Measurements from ENCODE around the gene COL26A1.

The COL26A1 gene

GRCh38 chr7:101507791-101508252, 145.1 kb downstream of the COL26A1 start:
- peak; percentile 96 for TF ChIP-seq CTCF (IDR thresholded peaks at IDR 0.05)

DNA sequence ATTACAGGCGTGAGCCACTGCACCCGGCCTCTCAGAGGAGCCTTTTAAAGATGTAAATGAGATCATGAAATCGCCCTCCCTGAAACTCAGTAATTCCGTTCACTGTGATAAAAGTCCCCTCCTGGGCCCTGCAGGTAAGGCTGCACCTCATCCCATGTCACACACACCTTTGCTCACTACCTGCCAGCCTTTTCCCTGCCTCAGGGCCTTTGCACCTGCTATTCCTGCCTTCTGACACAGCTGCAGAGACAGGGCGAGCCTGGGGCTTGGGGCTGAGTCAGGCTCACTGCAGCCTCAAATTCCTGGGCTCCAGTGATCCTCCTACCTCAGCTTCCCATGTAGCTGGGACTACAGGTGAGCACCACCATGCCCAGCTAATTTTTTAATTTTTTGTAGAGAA, 147.6 kb downstream of the COL26A1 start:
- TF ChIP-seq CTCF (IDR thresholded peaks at IDR 0.05) = no peak

DNA sequence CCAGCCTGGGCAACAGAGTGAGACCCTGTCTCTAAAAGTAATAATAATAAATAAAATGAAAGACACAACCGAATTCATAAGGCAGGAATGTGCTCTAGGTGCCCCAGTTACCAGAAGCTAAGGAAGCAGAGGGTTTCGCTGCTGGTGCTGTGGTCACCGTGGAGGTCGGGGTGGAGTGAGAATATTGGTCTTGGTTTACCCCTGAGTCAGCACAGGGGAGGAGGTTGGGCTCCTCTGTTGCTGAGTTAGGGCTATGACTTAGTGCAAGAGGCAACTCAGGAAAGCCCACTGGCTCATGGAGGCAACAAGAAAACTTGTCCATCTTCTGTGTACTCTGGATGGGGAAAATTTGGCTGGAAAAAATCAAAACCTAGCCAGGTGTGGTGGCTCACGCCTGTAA, 149.3 kb downstream of the COL26A1 start:
- TF ChIP-seq CTCF (IDR thresholded peaks at IDR 0.05) = no peak

GRCh38 chr7:101516851-101517250, 154.2 kb downstream of the COL26A1 start:
- TF ChIP-seq CTCF (IDR thresholded peaks at IDR 0.05) = no peak

DNA sequence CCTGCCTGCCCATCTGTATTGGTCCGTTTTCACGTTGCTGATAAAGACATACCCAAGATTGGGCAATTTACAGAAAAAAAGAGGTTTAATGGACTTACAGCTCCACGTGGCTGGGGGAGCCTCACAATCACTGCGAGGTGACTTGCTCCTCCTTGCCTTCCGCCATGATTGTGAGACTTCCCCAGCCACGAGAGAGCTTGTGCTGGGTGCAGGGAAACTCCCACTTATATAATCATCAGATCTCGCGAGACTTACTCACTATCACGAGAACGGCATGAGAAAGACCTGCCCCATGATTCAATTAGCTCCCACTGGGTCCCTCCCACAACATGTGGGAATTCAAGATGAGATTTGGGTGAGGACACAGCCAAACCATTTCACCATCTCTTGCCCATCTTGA, 154.6 kb downstream of the COL26A1 start:
- TF ChIP-seq CTCF (IDR thresholded peaks at IDR 0.05) = no peak

DNA sequence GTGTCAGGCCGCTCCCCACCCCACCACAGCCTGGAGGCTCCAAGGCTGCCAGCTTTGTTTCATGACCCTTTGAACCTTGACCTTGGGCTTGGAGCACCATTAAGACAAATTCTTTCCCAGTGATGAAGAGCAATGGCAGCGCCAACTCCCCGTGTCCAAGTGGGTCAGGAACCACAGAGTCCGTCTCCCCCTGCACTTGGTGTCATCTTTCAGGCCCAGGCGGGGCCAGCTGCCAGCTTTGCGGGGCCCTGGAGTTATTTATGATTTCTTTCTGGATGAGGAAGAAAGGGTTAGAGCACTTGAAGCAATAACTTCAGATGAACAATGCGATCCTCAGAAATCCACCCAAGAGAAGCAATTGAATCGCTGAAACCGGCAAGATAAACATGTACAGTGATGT, 155.7 kb downstream of the COL26A1 start:
- TF ChIP-seq CTCF (IDR thresholded peaks at IDR 0.05) = no peak

DNA sequence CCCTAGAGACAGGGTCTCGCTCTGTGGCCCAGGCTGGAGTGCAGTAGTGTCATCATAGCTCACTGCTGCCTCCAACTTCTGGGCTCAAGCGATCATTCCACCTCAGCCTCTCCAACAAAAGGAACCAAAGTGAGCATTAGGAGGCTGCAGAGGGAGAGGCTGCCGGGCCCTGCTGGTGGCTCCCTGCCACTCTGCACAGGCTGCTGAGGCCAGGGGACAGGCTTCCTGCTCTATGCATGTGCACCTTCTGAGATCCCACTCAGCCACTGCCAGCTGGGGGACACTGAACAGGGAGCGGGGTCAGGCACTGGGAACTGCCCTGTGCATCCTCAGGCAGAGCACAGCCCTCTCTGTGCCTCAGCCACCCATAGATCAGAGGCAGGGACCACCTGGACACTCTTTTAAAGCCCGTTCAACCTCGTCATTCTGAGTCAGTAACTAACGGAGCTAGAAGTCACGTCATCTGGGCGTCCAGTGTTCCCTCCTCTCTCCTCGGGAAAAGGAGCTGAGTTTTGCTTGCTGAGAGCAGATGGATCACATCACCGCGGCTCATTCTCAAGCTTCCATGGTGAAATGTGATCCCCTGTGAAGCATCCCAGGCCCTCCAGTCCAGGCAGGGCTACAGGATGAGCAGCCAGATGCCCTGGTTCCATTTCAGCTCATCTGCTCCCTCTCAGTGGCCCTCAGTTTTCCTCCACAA, 156.8 kb downstream of the COL26A1 start:
- TF ChIP-seq CTCF (IDR thresholded peaks at IDR 0.05) = no peak

All from LNCAP (cell line).